BE2C (cell line): Measurements from ENCODE around the gene BIRC6.
"Not testable (repeated sequence)": the region's sequence is repeated elsewhere in the genome, so short reads cannot be mapped to it uniquely, and the experiment has no call there.

ENCODE experiments used
- DNase-seq: peaks from one replicate; pipeline ENCODE4 v3.0.0-alpha.2; 2020
- H3K27me3 ChIP-seq: fragments of 250-450 bp; sonication (Bioruptor Pico); 2 replicates; pipeline ENCODE4 v1.5.1; 2020; ENCODE audit warnings: mild to moderate bottlenecking
- H3K36me3 ChIP-seq: fragments of 250-450 bp; sonication (Bioruptor Pico); 2 replicates; pipeline ENCODE4 v1.5.1; 2020; ENCODE audit warnings: mild to moderate bottlenecking
- H3K4me1 ChIP-seq: fragments of 250-450 bp; sonication (Bioruptor Pico); 2 replicates; pipeline ENCODE4 v1.5.1; 2020
- H3K4me3 ChIP-seq: 2 replicates; pipeline ENCODE4 v1.5.1; 2011; ENCODE audit warnings: low read depth, low read length
- H3K9me3 ChIP-seq: fragments of 250-450 bp; sonication (Bioruptor Pico); 2 replicates; pipeline ENCODE4 v1.5.1; 2020
- CTCF ChIP-seq: IDR thresholded peaks from 2 replicates; pipeline ENCODE4 v1.5.1; 2012; ENCODE audit warnings: mild to moderate bottlenecking, low read depth, low read length

BIRC6 gene

GRCh38 chr2:32366595-32366994 lies 9.8 kb downstream of the BIRC6 start:
- H3K27me3 ChIP-seq = no peaks in the 10 kb centered on the region
- no peak for DNase-seq
- H3K36me3 ChIP-seq = peaks cover 3% of the 10 kb centered on the region
- TF ChIP-seq CTCF = no peak
- H3K4me3 ChIP-seq = no peak overlapping the region
- H3K9me3 ChIP-seq = no peaks in the 10 kb centered on the region
- H3K4me1 ChIP-seq = no peaks in the 10 kb centered on the region

- Histone ChIP-seq H3K36me3 (no peaks in the 10 kb centered on the region; the same call in 1 of the 2 replicates), H3K4me1 (no peaks in the 10 kb centered on the region), H3K4me3 (no peak overlapping the region), H3K9me3 (no peaks in the 10 kb centered on the region; the same call in 1 of the 2 replicates), H3K27me3 (no peaks in the 10 kb centered on the region)
- no peak for TF ChIP-seq CTCF
- DNase-seq = no peak
Measured at GRCh38 chr2:32369222-32369621, 12.4 kb downstream of the BIRC6 start.

- not testable (repeated sequence) for H3K4me1 ChIP-seq, H3K36me3 ChIP-seq, H3K9me3 ChIP-seq, H3K27me3 ChIP-seq, DNase-seq, H3K4me3 ChIP-seq
Measured at GRCh38 chr2:32370942-32371341, 14.1 kb downstream of the BIRC6 start.

- no peak for TF ChIP-seq CTCF
- Histone ChIP-seq H3K9me3 (no peaks in the 10 kb centered on the region; the same call in 1 of the 2 replicates), H3K4me1 (no peaks in the 10 kb centered on the region; the same call in 1 of the 2 replicates), H3K4me3 (no peak overlapping the region), H3K27me3 (no peaks in the 10 kb centered on the region), H3K36me3 (no peaks in the 10 kb centered on the region; the same call in 1 of the 2 replicates)
- DNase-seq = no peak
Measured at GRCh38 chr2:32372519-32373182, 15.8 kb downstream of the BIRC6 start.

GRCh38 chr2:32375228-32375892 lies 18.5 kb downstream of the BIRC6 start:
- H3K36me3 ChIP-seq = no peaks in the 10 kb centered on the region; the same call in none of the 2 replicates
- H3K27me3 ChIP-seq = no peaks in the 10 kb centered on the region
- no peaks in the 10 kb centered on the region; the same call in 1 of the 2 replicates for H3K9me3 ChIP-seq
- TF ChIP-seq CTCF = no peak
- DNase-seq = no peak
- H3K4me3 ChIP-seq = no peak overlapping the region
- H3K4me1 ChIP-seq = no peaks in the 10 kb centered on the region; the same call in 1 of the 2 replicates

- no peak for DNase-seq
- no peak for TF ChIP-seq CTCF
- Histone ChIP-seq H3K4me3 (no peak overlapping the region), H3K4me1 (no peaks in the 10 kb centered on the region; the same call in 1 of the 2 replicates), H3K36me3 (peaks cover 5% of the 10 kb centered on the region), H3K9me3 (no peaks in the 10 kb centered on the region; the same call in 1 of the 2 replicates), H3K27me3 (no peaks in the 10 kb centered on the region)
Measured at GRCh38 chr2:32376756-32377155, 19.9 kb downstream of the BIRC6 start.
